GM23248 (cell line): ENCODE results near the gene SLC4A5.

Experiments used
- EZH2 ChIP-seq: fragments of 200-600 bp; sonication (generic); IDR thresholded peaks from 2 replicates; pipeline ENCODE4 v1.6.1; 2018; ENCODE audit warnings: antibody characterized with exemption, mild to moderate bottlenecking; ENCODE audit not compliant: insufficient read depth, poor library complexity, severe bottlenecking
- EZH2phosphoT487 ChIP-seq: fragments of 200-600 bp; sonication (generic); IDR thresholded peaks from 2 replicates; pipeline ENCODE4 v1.6.1; 2018; ENCODE audit warnings: antibody characterized with exemption, moderate library complexity, mild to moderate bottlenecking, low read depth; ENCODE audit not compliant: insufficient read depth

- TF ChIP-seq EZH2phosphoT487 (no peak), EZH2 (no peak)
Observed at GRCh38 chr2:74219846-74220486, 123.2 kb downstream of the SLC4A5 start.
